T-helper 2 cell treated with Interferon-gamma antibody and Interleukin-4, amounts not matched to agents 5 μg/mL and 100 μg/mL, for 36 hours (primary cell): Measurements from ENCODE around the gene INHBC.
A peak's percentile ranks its signal among the peaks of the same experiment; 100 is the strongest.
"Not testable (repeated sequence)": the region's sequence is repeated elsewhere in the genome, so short reads cannot be mapped to it uniquely, and the experiment has no call there.

Experiments used
- DNase-seq: peaks from one replicate; pipeline ENCODE4 v3.0.0; 2021; ENCODE audit warnings: low spot score
- H3K27ac Mint-ChIP-seq: one replicate; pipeline ENCODE4 v1.8.0; 2021; ENCODE audit warnings: mild to moderate bottlenecking, mixed read lengths
- H3K27me3 Mint-ChIP-seq: one replicate; pipeline ENCODE4 v1.8.0; 2021; ENCODE audit warnings: low read depth, mixed read lengths
- H3K36me3 Mint-ChIP-seq: one replicate; pipeline ENCODE4 v1.8.0; 2021; ENCODE audit warnings: low read depth, mixed read lengths
- H3K4me1 Mint-ChIP-seq: one replicate; pipeline ENCODE4 v1.8.0; 2021; ENCODE audit warnings: low read depth, mixed read lengths
- H3K4me3 Mint-ChIP-seq: one replicate; pipeline ENCODE4 v1.8.0; 2022; ENCODE audit warnings: mild to moderate bottlenecking, moderate library complexity, mixed read lengths
- H3K9me3 Mint-ChIP-seq: one replicate; pipeline ENCODE4 v1.8.0; 2021; ENCODE audit warnings: mixed read lengths

INHBC gene

GRCh38 chr12:57485695-57486094 lies 51.1 kb downstream of the INHBC start:
- Mint-ChIP-seq H3K27me3 (no peaks in the 10 kb centered on the region), H3K4me1 (peaks cover 26% of the 10 kb centered on the region), H3K4me3 (no peak overlapping the region), H3K36me3 (peaks cover 24% of the 10 kb centered on the region), H3K27ac (peak overlapping the region; percentile 23), H3K9me3 (no peaks in the 10 kb centered on the region)
- DNase-seq = no peak

GRCh38 chr12:57487055-57487596 lies 52.5 kb downstream of the INHBC start:
- no peaks in the 10 kb centered on the region for H3K27me3 Mint-ChIP-seq
- peaks cover 21% of the 10 kb centered on the region for H3K4me1 Mint-ChIP-seq
- peak overlapping the region; percentile 99 for H3K4me3 Mint-ChIP-seq
- H3K36me3 Mint-ChIP-seq = peaks cover 32% of the 10 kb centered on the region
- no peak for DNase-seq
- H3K27ac Mint-ChIP-seq = no peak overlapping the region
- no peaks in the 10 kb centered on the region for H3K9me3 Mint-ChIP-seq

DNA sequence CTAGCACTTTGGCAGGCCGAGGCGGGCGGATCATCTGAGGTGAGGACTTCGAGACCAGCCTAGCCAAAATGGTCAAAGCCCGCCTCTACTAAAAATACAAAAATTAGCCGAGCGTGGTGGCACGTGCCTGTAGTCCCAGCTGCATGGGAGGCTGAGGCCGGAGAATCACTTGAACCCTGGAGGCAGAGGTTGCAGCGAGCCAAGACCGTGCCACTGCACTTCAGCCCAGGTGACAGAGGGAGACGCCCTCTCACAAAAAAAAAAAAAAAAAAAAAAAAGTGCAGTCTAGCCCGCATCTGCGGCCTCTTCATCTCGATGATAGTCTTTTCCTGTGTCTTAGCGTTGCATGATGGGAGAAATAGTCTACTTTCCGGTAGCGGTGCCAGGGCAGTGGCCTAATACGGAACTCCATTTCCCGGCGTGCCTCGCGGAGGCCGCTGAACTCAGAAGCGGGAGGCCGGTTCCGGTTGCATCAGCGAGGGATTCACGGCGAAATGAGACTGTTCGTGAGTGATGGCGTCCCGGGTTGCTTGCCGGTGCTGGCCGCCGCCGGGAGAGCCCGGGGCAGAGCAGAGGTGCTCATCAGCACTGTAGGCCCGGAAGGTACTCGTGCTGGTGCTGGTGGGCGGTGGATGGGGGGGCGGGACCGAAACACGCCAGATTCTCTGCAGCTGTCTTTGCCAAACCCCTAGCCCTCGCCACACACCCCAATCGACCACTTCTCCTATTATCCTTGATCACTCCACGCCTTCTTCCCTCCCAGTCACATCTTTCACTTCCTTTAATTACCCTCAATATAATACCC lies 53.2 kb downstream of the INHBC start, which contains the start of gene MARS1:
MARS1 (plus strand) TSS at position 472 of the 805 bp plus-strand sequence; CDS start at position 495, 23 bp downstream.
- DNase-seq = peak; percentile 95
- peak within 1 kb of the TSS; percentile 99 for H3K4me3 Mint-ChIP-seq
- H3K27me3 Mint-ChIP-seq = no peaks in the 10 kb centered on the region
- H3K9me3 Mint-ChIP-seq = no peaks in the 10 kb centered on the region
- H3K27ac Mint-ChIP-seq = peak within 1 kb of the TSS; percentile 93
- peaks cover 21% of the 10 kb centered on the region for H3K4me1 Mint-ChIP-seq
- peaks cover 37% of the 10 kb centered on the region for H3K36me3 Mint-ChIP-seq

DNA sequence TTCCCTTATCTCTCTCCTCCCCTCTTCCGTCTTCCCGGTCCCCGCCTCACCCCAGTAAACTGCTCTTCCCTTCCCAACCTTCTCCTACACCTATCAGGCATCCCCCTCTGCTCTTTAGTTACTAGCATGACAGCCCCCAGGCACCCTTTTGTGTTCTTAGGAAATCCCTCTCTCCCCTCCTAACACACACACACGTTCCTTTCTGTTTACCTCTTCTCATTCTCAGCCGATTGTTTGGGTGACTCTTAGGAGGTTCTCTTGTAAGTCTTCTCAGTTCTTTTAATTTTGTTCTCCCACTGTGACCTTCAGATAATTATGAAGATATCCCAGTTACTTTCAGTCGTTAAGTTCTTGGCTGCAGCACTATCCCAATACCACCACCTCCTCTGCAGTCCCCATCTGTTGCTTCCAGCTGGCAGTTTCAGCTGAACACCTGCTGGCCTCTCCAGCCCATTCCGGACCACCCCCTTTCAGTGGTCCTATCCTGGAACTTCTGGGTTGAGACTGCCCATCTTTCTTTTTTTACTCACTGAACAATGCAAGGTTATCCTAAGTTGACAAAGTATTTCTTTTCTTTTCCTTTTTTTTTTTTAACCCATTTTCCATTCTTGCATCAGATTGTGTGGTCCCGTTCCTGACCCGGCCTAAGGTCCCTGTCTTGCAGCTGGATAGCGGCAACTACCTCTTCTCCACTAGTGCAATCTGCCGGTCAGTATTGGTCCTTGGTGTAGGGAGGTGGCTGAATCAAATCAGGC lies 54.0 kb downstream of the INHBC start:
- peak overlapping the region; percentile 93 for H3K27ac Mint-ChIP-seq

GRCh38 chr12:57489157-57489641 lies 54.6 kb downstream of the INHBC start:
- peak overlapping the region; percentile 99 for H3K4me3 Mint-ChIP-seq
- DNase-seq = no peak
- peak overlapping the region; percentile 93 for H3K27ac Mint-ChIP-seq
- H3K4me1 Mint-ChIP-seq = peaks cover 21% of the 10 kb centered on the region
- no peaks in the 10 kb centered on the region for H3K27me3 Mint-ChIP-seq
- no peaks in the 10 kb centered on the region for H3K9me3 Mint-ChIP-seq
- H3K36me3 Mint-ChIP-seq = peaks cover 42% of the 10 kb centered on the region

More for the DNA sequence above, 54.0 kb downstream of the INHBC start:
- no peak for DNase-seq
- H3K9me3 Mint-ChIP-seq = no peaks in the 10 kb centered on the region
- peak overlapping the region; percentile 99 for H3K4me3 Mint-ChIP-seq
- H3K36me3 Mint-ChIP-seq = peaks cover 39% of the 10 kb centered on the region
- H3K4me1 Mint-ChIP-seq = peaks cover 21% of the 10 kb centered on the region
- no peaks in the 10 kb centered on the region for H3K27me3 Mint-ChIP-seq

DNA sequence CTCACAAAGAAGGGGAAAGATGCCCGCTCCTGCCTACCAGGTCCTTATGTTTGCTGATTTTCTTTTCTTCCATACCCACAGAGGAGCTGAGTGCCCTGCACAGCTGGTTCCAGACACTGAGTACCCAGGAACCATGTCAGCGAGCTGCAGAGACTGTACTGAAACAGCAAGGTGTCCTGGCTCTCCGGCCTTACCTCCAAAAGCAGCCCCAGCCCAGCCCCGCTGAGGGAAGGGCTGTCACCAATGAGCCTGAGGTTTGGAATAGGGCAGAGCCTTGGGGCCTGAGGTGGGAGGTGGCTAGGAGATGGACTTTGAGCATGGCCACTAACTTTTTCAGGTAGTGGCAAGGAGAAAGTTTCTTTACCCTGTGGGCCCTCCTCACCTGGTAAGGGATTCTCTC lies 55.5 kb downstream of the INHBC start:
- no peak overlapping the region for H3K4me3 Mint-ChIP-seq
- H3K9me3 Mint-ChIP-seq = no peaks in the 10 kb centered on the region
- H3K4me1 Mint-ChIP-seq = peaks cover 21% of the 10 kb centered on the region
- no peak overlapping the region for H3K27ac Mint-ChIP-seq
- no peaks in the 10 kb centered on the region for H3K27me3 Mint-ChIP-seq
- H3K36me3 Mint-ChIP-seq = peaks cover 44% of the 10 kb centered on the region
- no peak for DNase-seq

DNA sequence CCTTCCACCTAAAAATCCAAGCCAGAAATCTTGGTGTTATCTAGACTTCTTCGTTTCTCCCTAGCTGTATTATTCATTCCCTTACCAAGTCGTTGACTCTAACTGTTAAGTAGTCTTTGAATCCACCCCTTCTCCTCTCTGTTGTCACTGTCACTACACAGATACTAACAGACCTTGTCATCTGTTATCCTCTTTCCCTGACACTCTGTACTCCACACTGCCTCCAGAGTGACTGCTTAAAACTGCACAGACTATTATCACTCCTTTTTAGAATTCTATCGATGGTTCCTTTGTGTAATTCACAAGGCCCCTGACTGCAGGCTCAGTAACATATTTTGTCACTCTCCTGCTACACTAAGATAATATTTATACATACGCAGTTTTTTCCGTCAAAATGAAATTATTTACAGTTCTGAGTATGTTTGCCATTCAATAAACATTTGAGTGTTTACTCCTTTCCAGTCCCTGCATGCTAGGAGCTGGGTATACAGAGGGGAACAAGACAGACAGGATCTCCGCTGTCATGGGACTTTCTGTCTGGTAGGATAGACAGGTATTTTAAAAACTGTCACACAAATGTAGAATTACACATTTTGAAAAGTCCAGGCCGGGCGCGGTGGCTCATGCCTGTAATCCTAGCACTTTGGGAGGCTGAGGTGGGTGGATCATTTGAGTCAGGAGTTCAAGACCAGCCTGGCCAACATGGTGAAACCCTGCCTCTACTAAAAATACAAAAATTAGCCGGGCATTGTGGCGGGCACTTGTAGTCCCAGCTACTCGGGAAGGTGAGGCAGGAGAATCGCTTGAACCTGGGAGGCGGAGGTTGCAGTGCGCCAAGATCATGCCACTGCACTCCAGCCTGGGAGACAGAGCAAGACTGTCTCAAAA lies 57.1 kb downstream of the INHBC start:
- H3K27me3 Mint-ChIP-seq = no peaks in the 10 kb centered on the region
- peaks cover 21% of the 10 kb centered on the region for H3K4me1 Mint-ChIP-seq
- peak overlapping the region; percentile 70 for H3K27ac Mint-ChIP-seq
- H3K4me3 Mint-ChIP-seq = peak overlapping the region; percentile 0
- H3K9me3 Mint-ChIP-seq = no peaks in the 10 kb centered on the region
- peaks cover 49% of the 10 kb centered on the region for H3K36me3 Mint-ChIP-seq
- DNase-seq = no peak

DNA sequence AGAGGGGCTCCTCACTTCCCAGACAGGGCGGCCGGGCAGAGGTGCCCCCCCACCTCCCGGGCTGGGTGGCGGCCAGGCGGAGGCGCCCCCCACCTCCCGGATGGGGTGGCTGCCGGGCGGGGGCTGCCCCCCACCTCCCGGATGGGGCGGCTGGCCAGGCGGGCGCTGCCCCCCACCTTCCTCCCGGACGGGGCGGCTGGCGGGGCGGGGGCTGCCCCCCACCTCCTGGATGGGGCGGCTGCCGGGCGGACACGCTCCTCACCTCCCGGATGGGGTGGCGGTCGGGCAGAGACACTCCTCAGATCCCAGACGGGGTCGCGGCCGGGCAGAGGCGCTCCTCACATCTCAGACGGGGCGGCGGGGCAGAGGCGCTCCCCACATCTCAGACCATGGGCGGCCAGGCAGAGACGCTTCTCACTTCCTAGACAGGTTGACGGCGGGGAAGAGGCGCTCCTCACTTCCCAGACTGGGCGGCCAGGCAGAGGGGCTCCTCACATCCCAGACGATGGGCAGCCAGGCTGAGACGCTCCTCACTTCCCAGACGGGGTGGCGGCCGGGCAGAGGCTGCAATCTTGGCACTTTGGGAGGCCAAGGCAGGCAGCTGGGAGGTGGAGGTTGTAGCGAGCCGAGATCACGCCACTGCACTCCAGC lies 60.6 kb downstream of the INHBC start:
- not testable (repeated sequence) for H3K4me1 Mint-ChIP-seq, H3K4me3 Mint-ChIP-seq, H3K27ac Mint-ChIP-seq, H3K27me3 Mint-ChIP-seq, H3K9me3 Mint-ChIP-seq, DNase-seq
- H3K36me3 Mint-ChIP-seq = peaks cover 58% of the 10 kb centered on the region

GRCh38 chr12:57496822-57497221 lies 62.2 kb downstream of the INHBC start:
- no peak for DNase-seq
- H3K4me3 Mint-ChIP-seq = no peak overlapping the region
- peaks cover 3% of the 10 kb centered on the region for H3K9me3 Mint-ChIP-seq
- H3K4me1 Mint-ChIP-seq = no peaks in the 10 kb centered on the region
- no peak overlapping the region for H3K27ac Mint-ChIP-seq
- H3K36me3 Mint-ChIP-seq = peaks cover 60% of the 10 kb centered on the region
- H3K27me3 Mint-ChIP-seq = no peaks in the 10 kb centered on the region

- H3K4me3 Mint-ChIP-seq = no peak overlapping the region
Observed at GRCh38 chr12:57497223-57498131, 62.9 kb downstream of the INHBC start.

DNA sequence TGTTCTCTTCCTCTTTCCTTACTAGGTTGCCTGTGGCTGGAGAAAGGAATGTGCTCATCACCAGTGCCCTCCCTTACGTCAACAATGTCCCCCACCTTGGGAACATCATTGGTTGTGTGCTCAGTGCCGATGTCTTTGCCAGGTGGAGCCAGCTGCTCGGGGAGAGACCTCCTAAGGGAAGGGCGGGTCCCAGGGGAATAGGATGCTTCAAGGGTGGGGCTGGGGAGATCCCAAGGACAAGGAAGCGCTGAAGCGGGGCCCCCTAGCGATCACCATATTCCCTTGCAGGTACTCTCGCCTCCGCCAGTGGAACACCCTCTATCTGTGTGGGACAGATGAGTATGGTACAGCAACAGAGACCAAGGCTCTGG lies 63.5 kb downstream of the INHBC start:
- H3K36me3 Mint-ChIP-seq = peaks cover 61% of the 10 kb centered on the region
- H3K9me3 Mint-ChIP-seq = peaks cover 3% of the 10 kb centered on the region
- H3K4me3 Mint-ChIP-seq = no peak overlapping the region
- H3K4me1 Mint-ChIP-seq = no peaks in the 10 kb centered on the region
- H3K27me3 Mint-ChIP-seq = no peaks in the 10 kb centered on the region
- H3K27ac Mint-ChIP-seq = no peak overlapping the region
- no peak for DNase-seq

More at GRCh38 chr12:57497223-57498131, 62.9 kb downstream of the INHBC start:
- Mint-ChIP-seq H3K27me3 (no peaks in the 10 kb centered on the region), H3K36me3 (peaks cover 63% of the 10 kb centered on the region), H3K4me1 (no peaks in the 10 kb centered on the region), H3K9me3 (peaks cover 3% of the 10 kb centered on the region), H3K27ac (no peak overlapping the region)
- no peak for DNase-seq

DNA sequence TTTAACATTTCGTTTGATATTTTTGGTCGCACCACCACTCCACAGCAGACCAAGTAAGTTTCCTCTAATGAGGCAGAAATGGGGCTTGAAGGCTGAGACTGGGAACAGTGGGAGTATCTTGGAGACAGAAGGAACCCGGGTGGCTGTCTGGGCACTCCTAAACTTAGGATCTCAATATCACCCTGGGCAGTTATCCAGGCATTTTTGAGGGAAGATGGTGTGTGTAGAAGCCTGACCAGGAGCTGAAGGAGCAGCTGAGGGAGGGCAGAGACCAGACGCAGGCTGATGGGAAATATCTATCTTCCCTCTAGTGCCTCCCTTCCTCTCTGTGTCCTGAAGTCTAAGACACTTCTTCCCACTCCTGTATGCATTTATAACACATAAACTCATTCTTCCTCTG lies 64.0 kb downstream of the INHBC start:
- H3K27ac Mint-ChIP-seq = no peak overlapping the region
- H3K4me1 Mint-ChIP-seq = no peaks in the 10 kb centered on the region
- DNase-seq = no peak
- H3K9me3 Mint-ChIP-seq = peaks cover 3% of the 10 kb centered on the region
- no peaks in the 10 kb centered on the region for H3K27me3 Mint-ChIP-seq
- peaks cover 64% of the 10 kb centered on the region for H3K36me3 Mint-ChIP-seq
- H3K4me3 Mint-ChIP-seq = no peak overlapping the region
